ENCODE measurements around the gene NPSR1.
A peak's percentile ranks its signal among the peaks of the same experiment; 100 is the strongest.

Gene NPSR1

DNA sequence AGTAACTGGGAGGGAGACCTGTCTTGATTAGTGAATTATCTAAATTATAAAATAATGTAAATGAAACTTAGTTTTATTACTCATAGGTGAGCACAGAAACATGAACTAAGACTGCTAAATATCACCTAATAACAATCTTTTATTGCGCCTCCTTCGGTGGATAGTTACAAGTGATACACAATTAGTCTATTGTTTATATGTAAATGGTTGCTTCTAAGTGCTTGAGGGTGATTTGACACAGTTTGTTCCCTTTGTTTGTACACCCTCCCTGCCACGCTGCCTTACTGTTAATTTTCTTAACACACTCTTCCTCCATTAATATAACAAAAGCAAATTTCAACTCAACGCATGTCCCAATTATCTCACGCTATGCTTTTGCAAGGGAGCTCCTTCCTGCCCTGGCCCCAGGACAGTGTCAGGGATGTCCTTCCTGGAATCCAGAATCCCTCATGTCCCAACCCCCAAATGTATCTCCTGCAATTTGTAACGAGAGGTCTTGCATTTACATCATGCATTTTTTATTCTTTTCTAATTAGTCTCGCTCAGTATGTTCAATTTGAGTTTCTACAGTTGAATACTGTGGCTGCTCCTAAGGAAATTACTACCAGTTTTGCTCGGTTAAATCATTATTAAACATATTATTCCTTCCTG, 4.2 kb downstream of the NPSR1 start:
- ATAC-seq (ENCODE audit: low read depth) (no peak), DNase-seq (ENCODE audit: low spot score) (no peak)
- Histone ChIP-seq H3K36me3 (ENCODE audit: low read depth) (no peaks in the 10 kb centered on the region), H3K27me3 (ENCODE audit: insufficient read depth, poor library complexity, severe bottlenecking) (no peaks in the 10 kb centered on the region), H3K4me3 (ENCODE audit: severe bottlenecking) (no peak overlapping the region), H3K27ac (ENCODE audit: poor library complexity, severe bottlenecking) (no peak overlapping the region), H3K9me3 (ENCODE audit: severe bottlenecking) (no peaks in the 10 kb centered on the region), H3K4me1 (ENCODE audit: insufficient read depth, poor library complexity, severe bottlenecking) (no peaks in the 10 kb centered on the region)
- TF ChIP-seq, protein P1, sequence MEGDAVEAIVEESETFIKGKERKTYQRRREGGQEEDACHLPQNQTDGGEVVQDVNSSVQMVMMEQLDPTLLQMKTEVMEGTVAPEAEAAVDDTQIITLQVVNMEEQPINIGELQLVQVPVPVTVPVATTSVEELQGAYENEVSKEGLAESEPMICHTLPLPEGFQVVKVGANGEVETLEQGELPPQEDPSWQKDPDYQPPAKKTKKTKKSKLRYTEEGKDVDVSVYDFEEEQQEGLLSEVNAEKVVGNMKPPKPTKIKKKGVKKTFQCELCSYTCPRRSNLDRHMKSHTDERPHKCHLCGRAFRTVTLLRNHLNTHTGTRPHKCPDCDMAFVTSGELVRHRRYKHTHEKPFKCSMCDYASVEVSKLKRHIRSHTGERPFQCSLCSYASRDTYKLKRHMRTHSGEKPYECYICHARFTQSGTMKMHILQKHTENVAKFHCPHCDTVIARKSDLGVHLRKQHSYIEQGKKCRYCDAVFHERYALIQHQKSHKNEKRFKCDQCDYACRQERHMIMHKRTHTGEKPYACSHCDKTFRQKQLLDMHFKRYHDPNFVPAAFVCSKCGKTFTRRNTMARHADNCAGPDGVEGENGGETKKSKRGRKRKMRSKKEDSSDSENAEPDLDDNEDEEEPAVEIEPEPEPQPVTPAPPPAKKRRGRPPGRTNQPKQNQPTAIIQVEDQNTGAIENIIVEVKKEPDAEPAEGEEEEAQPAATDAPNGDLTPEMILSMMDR (IDR thresholded peaks at IDR 0.05; ENCODE audit: poor library complexity, severe bottlenecking): no peak

DNA sequence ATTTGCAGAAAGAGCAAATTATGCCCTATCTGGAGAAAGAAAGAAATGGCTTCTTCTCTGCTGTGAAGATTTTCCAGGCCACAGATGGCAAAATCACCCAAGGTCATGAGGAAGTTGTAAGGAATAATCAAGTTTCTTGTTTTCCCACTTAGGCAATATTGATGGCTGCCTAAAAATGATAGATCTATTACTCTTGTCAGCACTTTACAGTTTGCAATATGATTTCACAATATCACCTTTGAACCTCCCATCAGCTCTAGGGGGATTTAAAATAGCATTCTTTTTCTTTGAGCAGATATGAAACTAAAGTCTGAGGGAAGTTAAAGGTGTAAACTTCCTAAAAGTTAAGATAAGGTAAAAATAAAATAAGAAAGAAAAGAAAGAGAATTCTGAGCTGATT, 6.7 kb downstream of the NPSR1 start:
- TF ChIP-seq, protein P1 (IDR thresholded peaks at IDR 0.05; ENCODE audit: poor library complexity, severe bottlenecking): no peak
- H3K27me3 ChIP-seq (ENCODE audit: insufficient read depth, poor library complexity, severe bottlenecking): no peaks in the 10 kb centered on the region
- ATAC-seq (ENCODE audit: low read depth) (no peak), DNase-seq (ENCODE audit: low spot score) (no peak)
- no peaks in the 10 kb centered on the region for H3K4me1 ChIP-seq (ENCODE audit: insufficient read depth, poor library complexity, severe bottlenecking)
- no peak overlapping the region for H3K27ac ChIP-seq (ENCODE audit: poor library complexity, severe bottlenecking)
- no peaks in the 10 kb centered on the region for H3K36me3 ChIP-seq (ENCODE audit: low read depth)
- no peak overlapping the region for H3K4me3 ChIP-seq (ENCODE audit: severe bottlenecking)
- H3K9me3 ChIP-seq (ENCODE audit: severe bottlenecking): no peaks in the 10 kb centered on the region

DNA sequence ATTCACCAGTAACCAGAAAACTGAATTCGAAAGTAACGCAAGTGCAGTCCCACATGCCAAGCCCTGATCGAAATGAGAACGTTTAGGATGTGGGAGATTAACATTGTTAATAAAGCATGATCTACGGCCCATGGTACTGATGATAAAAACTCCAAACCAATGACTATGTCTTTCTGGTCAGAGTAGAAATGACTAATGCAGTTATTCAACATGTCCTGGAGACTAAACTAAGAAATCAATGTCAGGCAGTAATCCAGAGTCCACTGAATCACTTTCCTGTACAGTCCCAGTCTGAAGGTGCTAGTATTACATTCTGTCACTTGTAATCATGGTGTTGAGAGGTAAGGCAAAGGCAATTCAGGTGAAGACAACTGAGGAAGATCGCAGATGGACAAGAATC, 14.4 kb downstream of the NPSR1 start:
- Histone ChIP-seq H3K9me3 (ENCODE audit: severe bottlenecking) (no peaks in the 10 kb centered on the region), H3K27ac (ENCODE audit: poor library complexity, severe bottlenecking) (no peak overlapping the region), H3K27me3 (ENCODE audit: insufficient read depth, poor library complexity, severe bottlenecking) (no peaks in the 10 kb centered on the region), H3K4me1 (ENCODE audit: insufficient read depth, poor library complexity, severe bottlenecking) (no peaks in the 10 kb centered on the region), H3K36me3 (ENCODE audit: low read depth) (no peaks in the 10 kb centered on the region), H3K4me3 (ENCODE audit: severe bottlenecking) (no peak overlapping the region)
- TF ChIP-seq, protein P1 (IDR thresholded peaks at IDR 0.05; ENCODE audit: poor library complexity, severe bottlenecking): no peak
- ATAC-seq (ENCODE audit: low read depth): peak; percentile 88
- no peak for DNase-seq (ENCODE audit: low spot score)

DNA sequence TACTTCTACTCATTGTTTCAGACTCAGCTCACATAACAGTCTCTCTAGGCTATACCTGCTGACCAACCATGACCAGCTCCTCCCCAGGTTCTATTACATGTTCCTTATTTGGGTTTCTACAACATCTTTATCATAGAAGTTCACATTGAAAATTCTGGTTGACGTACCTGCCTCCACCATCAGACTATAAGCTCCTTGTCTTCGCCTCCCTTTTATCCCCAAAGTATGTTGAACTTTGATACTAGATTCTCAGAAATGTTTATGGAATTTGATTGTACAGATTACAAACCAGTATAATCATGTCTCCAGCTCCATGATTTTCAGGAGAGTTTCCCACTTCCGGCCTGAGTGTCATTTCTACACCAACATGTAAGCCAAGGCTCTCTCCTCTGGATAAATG, 15.0 kb downstream of the NPSR1 start:
- Histone ChIP-seq H3K9me3 (ENCODE audit: severe bottlenecking) (no peaks in the 10 kb centered on the region), H3K4me3 (ENCODE audit: severe bottlenecking) (no peak overlapping the region), H3K27ac (ENCODE audit: poor library complexity, severe bottlenecking) (no peak overlapping the region), H3K4me1 (ENCODE audit: insufficient read depth, poor library complexity, severe bottlenecking) (no peaks in the 10 kb centered on the region), H3K27me3 (ENCODE audit: insufficient read depth, poor library complexity, severe bottlenecking) (no peaks in the 10 kb centered on the region), H3K36me3 (ENCODE audit: low read depth) (no peaks in the 10 kb centered on the region)
- DNase-seq (ENCODE audit: low spot score) (no peak), ATAC-seq (ENCODE audit: low read depth) (no peak)
- TF ChIP-seq, protein P1 (IDR thresholded peaks at IDR 0.05; ENCODE audit: poor library complexity, severe bottlenecking): no peak

DNA sequence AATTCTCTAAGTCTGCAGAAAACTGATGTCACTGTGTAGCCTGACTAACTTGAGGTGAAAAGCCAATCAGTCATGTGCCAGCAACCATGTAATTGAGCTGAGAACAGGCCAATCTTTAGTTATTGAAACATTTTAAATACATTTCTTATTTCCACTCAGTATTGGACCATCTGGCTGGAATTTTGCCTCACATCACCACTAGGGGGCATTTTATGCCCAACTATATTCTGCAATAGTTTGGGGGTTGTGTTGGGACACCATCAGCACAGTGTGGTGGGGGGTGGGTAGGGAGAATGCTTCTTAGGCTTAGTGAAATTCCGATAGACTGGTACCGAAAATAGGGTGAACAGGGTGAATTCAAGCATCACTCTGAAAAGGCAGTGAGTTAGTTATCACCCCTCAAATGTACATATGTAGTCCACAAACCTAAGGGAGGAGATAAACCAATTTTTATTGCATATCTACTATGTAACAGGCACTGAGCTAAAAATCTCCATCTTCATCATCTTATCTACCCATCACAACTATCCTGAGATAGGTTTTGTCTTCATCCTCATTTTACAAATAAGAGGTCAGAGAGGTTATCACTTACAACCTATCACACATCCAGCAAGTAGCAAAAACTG, 17.8 kb downstream of the NPSR1 start:
- DNase-seq (ENCODE audit: low spot score): no peak
- Histone ChIP-seq H3K27me3 (ENCODE audit: insufficient read depth, poor library complexity, severe bottlenecking) (no peaks in the 10 kb centered on the region), H3K4me3 (ENCODE audit: severe bottlenecking) (no peak overlapping the region), H3K9me3 (ENCODE audit: severe bottlenecking) (no peaks in the 10 kb centered on the region), H3K4me1 (ENCODE audit: insufficient read depth, poor library complexity, severe bottlenecking) (no peaks in the 10 kb centered on the region), H3K36me3 (ENCODE audit: low read depth) (no peaks in the 10 kb centered on the region), H3K27ac (ENCODE audit: poor library complexity, severe bottlenecking) (no peak overlapping the region)
- TF ChIP-seq, protein P1 (IDR thresholded peaks at IDR 0.05; ENCODE audit: poor library complexity, severe bottlenecking): peak; percentile 50
- ATAC-seq (ENCODE audit: low read depth): no peak; the same call in 2 of the 3 replicates
